GM18870 (cell line): ENCODE results near the gene HORMAD2.
"Not testable (repeated sequence)": the region's sequence is repeated elsewhere in the genome, so short reads cannot be mapped to it uniquely, and the experiment has no call there.

Source experiments
- ATAC-seq: cut with Tn5 transposase; IDR thresholded peaks from one replicate; pipeline ENCODE4 v1.9.1; 2021; ENCODE audit warnings: moderate library complexity; ENCODE audit not compliant: unreplicated experiment

HORMAD2 gene

GRCh38 chr22:30100770-30101169 is 20.5 kb downstream of the HORMAD2 start:
- not testable (repeated sequence) for ATAC-seq

DNA sequence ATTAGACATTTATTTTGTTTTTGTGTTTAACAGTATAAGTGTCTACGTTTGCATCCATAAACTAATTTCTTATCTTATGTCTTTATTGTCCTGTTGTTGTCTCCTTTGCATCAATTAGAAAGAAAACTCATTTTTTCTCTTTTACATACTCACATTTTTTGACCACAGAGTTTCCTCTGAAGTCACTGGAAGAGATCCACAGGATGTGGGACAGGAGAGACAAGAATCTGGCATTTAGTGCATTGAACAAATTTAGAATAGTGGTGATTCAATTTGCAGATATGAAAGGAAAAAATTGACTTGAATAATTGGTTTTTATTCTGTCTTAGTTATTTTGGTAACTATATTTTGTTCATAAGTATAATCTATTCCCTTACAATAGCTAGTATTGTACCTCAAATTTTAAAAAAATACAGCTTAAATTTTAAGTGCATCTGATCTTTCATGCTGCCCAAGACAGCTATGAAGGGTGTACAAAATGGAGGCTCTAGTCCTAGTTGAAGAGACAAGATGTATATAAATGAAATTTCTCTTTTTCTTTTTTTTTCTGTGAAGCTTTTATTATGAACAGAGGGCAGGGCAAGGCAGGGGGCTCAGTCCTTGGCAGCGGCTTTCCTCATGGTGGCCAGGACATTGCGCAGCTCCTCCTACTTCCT is 24.4 kb downstream of the HORMAD2 start:
- ATAC-seq: no peak

DNA sequence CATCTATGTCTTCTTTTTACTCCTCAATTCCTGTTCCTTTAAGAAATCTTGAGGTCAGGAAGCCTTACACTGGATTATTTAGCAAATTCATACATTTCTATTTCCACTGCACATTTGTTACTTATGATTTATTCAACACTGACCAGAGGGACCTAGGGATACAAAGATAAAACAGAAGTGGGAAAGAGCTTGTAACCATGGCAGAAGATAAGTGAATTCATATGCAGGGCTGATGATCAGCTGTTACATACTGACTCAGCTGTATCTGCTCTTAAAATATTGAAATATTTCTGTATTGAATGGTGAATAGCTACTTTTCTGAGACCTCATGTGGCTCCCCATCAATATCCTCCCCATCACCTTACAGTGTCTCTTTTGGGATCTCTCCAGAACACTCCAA is 25.2 kb downstream of the HORMAD2 start:
- ATAC-seq: no peak

- ATAC-seq: no peak
Observed at GRCh38 chr22:30113494-30113893, 33.2 kb downstream of the HORMAD2 start.

GRCh38 chr22:30114361-30114760 is 34.1 kb downstream of the HORMAD2 start:
- ATAC-seq: no peak

DNA sequence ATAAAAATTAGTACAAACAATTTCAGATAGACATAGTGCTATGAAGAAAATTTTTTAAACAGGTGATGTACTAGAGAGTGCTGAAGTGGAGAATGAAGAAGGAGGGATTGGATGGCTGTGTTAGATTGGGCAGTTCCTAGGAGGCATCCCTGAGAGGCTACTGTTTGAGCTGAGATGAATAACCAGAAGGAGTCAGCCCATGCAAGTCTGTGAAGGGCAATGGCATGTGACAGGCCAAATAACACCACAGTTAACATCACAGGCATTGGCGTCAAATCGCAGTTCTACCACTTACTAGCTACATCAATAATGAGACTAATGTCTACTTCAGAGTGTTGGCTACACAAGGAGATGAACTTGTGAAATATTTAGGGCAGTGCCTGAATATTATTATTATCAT is 35.4 kb downstream of the HORMAD2 start:
- no peak for ATAC-seq

DNA sequence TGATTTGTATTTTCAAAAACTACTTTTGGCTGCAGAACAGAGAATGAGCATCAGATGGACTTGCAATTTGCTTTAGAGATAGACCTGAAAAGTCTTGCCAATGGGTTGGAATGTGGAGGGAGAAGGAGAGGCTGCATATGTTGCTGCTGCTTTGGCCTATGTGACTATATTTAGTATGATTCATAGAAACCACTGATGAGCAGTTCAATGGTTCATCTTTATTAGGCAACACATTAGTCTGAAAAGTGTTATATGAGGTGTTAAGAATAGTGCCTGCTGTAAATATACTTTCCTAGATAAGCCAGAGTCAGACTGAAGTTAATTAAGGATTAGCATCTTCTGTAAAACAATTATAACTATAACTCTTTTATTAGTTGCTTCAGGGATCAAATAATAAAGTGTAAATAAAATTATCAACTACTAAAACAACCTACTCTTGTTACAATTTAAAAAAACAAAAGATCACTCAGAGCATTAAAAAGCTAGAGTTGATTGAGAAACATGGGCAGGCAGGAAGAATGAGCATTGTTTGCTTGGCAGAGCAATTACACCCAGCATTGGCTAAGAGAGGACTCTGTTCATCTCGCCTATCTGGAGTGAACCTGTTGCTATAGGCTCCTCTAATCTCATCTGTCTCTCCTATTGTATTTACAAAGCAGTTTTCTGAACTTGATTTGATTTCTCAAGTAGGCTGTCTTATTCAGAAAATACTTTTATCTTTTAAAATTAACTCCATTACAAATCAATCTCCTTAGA is 36.3 kb downstream of the HORMAD2 start:
- no peak for ATAC-seq

GRCh38 chr22:30117256-30117655 is 37.0 kb downstream of the HORMAD2 start:
- ATAC-seq: no peak

- ATAC-seq: no peak
Observed at GRCh38 chr22:30118291-30118690, 38.0 kb downstream of the HORMAD2 start.

DNA sequence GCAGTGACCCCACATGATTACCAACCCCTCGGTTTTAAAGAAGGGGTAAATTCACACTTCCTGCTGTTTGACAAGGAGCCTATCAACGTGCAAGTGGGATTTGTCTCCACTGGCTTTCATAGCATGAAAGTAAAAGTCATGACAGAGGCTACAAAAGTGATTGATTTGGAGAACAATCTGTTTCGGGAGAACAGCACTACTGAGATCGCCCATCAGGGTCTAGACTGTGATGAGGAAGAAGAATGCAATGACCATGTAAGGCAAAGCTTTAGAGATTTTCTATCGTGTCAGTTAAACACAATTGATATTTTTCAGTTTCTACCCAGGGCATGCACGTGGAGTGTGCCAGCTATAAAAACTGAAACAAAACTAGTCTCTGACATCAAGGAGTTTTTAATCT is 41.7 kb downstream of the HORMAD2 start:
- no peak for ATAC-seq

GRCh38 chr22:30123463-30123862 is 43.2 kb downstream of the HORMAD2 start:
- no peak for ATAC-seq

DNA sequence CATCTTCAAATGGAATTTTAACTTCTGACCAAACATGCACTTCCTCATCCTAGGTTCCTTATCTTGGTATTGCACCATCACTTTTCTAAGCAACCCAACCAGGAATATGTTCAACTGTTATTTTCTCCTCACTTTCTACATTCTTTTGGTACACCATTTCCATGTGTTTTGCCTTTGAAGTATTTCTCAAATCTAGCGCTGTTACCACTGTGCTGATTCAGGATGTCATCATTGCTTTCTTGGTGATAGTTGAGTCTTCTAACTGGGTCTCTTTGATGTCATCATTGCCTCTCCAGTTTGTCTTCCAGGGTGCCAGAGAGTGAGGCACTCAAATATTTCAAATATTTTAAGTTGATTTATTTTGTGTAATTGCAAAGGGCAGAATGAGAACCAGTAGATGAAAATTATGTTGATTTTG is 47.5 kb downstream of the HORMAD2 start:
- ATAC-seq: no peak

GRCh38 chr22:30128511-30128910 is 48.2 kb downstream of the HORMAD2 start:
- ATAC-seq: no peak

DNA sequence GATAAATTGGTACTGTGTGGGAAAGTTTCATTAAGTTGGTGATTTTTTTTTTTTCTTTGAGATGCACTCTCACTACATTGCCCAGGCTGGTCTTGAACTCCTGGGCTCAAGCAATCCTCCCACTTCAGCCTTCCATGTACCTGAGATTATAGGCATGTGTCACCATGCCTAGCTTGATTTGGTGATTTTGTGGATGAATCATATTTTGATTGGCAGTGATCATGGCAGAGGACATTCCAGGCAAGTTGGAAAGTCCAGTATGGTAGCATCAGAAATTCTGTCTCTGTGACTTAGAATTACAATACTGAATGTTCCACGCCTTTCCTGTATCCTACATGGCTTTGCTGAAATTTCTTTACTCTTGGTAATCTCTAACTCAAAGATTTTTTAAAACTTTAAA is 49.4 kb downstream of the HORMAD2 start:
- no peak for ATAC-seq

- ATAC-seq: no peak
Observed at GRCh38 chr22:30132290-30132996, 52.2 kb downstream of the HORMAD2 start.

DNA sequence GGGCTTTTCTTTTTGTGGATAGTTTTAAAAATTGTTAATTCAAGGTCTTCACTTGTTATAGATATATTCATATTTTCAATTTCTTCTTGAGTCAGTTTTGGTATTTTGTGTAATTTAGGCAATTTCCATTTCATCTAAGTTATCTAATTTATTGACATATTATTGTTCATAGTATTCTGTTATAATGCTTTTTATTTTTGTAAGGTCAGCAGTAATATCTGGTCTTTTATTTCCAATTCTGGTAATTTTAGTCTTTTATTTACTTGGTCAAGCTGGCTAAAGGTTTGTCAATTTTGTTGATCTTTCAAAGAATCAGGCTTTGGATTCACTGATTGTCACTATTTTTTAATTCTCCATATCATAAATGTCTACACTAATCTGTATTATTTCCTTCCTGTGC is 60.1 kb downstream of the HORMAD2 start:
- no peak for ATAC-seq

DNA sequence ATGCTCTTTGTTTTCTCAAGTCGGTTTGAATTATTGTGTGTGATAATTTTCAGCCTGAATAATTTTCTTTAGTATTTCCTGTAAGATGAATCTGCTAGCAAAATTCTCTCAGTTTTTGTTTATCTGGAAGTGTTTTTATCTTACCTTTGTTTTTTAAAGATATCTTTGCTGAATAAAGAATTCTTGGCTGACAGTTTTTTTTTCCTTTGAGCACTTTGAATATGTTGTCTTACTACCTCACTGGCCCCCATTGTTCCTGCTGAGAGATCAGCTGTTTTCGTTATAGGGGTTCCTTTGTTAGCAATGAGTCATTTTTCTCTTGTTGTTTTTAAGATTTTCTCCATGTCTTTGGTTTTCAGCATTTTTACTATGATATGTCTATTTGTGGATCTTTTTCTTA is 63.0 kb downstream of the HORMAD2 start:
- ATAC-seq: no peak

GRCh38 chr22:30144391-30144790 is 64.1 kb downstream of the HORMAD2 start:
- no peak for ATAC-seq

DNA sequence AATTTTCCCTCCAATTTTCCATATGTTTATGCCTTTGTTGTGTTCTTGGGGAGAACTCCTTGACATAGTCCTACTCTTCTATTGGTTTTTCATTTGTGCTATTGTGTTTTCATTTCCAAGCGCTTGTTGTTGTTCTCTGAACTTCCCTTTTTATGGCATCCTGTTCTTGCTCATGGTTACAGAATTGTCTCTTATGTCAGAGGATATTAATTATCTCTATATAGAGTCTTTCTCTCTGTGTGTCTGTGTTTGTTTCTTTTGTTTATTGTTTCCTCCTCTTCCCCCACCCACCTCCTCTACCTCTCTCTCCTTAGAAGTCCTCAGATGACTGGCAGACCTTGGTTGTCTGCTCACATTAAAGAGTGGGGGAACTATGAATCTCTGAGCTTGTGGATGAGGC is 69.9 kb downstream of the HORMAD2 start:
- ATAC-seq: no peak

DNA sequence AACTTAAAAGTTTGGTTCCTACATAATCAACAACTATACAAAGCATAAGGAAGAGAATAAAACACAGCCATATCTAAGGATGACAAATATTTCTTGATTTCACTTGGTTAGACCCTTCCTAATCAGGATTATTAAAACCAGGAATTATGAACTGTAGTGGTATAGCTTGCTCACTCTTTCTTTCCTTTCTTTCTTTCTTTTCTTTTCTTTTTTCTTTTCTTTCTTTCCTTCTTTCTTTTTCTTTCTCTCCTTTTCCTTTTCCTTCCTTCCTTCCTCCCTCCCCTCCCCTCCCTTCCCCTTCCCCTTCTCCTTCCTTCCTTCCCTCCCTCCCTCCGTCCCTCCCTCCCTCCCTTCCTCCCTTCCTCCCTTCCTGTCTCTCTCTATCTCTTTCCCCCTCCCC is 78.0 kb downstream of the HORMAD2 start:
- no peak for ATAC-seq

DNA sequence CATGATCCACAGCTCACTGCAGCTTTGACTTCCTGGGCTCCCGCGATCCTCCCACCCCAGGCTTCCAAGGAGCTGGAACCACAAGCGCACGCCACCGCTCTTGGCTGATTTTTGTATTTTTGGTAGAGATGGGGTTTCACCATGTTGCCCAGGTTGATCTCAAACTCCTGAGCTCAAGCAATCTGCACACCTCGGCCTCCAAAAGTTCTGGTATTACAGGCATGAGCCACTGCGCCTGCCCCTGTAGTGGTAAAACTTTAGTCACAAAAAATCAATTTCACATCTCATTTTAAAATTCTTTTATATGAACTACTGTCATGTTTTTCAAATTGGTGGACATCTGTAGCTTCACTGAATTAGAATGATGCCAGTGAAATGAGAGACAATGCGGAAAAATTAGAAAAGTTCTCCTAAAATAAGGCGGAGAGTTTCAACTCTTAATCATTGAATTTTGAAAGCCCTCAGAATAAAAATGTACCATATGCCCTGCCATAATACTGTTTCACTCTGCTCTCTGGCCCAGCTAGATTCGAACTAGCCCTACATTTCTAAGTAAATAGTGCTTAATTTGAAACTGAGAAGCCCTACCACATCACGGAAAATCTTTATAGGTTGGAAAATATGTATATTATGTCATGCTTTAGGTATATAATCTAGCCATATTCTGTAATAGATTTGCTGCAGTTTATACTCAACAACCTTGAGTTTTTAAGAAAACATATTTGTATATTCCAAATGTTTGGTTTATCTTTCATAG is 78.7 kb downstream of the HORMAD2 start:
- ATAC-seq: no peak
